GM18951 (cell line): ENCODE data around the gene SYNM.
"Not testable (repeated sequence)": the region's sequence is repeated elsewhere in the genome, so short reads cannot be mapped to it uniquely, and the experiment has no call there.

Experiments used
- POLR2A ChIP-seq: IDR thresholded peaks from 4 replicates; pipeline ENCODE4 v1.6.1; 2011; ENCODE audit warnings: mild to moderate bottlenecking; ENCODE audit not compliant: insufficient read length, insufficient read depth; ENCODE audit errors: extremely low read depth
- in situ Hi-C: fragments of 300-500 bp; cut with MboI; formaldehyde crosslinking; loops from one replicate; pipeline ENCODE4 v1.12.0; 2022; ENCODE audit warnings: low sequenced_read_pairs, mixed read lengths, inconsistent platforms; ENCODE audit not compliant: unreplicated experiment

SYNM gene, protein sequence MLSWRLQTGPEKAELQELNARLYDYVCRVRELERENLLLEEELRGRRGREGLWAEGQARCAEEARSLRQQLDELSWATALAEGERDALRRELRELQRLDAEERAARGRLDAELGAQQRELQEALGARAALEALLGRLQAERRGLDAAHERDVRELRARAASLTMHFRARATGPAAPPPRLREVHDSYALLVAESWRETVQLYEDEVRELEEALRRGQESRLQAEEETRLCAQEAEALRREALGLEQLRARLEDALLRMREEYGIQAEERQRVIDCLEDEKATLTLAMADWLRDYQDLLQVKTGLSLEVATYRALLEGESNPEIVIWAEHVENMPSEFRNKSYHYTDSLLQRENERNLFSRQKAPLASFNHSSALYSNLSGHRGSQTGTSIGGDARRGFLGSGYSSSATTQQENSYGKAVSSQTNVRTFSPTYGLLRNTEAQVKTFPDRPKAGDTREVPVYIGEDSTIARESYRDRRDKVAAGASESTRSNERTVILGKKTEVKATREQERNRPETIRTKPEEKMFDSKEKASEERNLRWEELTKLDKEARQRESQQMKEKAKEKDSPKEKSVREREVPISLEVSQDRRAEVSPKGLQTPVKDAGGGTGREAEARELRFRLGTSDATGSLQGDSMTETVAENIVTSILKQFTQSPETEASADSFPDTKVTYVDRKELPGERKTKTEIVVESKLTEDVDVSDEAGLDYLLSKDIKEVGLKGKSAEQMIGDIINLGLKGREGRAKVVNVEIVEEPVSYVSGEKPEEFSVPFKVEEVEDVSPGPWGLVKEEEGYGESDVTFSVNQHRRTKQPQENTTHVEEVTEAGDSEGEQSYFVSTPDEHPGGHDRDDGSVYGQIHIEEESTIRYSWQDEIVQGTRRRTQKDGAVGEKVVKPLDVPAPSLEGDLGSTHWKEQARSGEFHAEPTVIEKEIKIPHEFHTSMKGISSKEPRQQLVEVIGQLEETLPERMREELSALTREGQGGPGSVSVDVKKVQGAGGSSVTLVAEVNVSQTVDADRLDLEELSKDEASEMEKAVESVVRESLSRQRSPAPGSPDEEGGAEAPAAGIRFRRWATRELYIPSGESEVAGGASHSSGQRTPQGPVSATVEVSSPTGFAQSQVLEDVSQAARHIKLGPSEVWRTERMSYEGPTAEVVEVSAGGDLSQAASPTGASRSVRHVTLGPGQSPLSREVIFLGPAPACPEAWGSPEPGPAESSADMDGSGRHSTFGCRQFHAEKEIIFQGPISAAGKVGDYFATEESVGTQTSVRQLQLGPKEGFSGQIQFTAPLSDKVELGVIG (N-terminal part only)

DNA sequence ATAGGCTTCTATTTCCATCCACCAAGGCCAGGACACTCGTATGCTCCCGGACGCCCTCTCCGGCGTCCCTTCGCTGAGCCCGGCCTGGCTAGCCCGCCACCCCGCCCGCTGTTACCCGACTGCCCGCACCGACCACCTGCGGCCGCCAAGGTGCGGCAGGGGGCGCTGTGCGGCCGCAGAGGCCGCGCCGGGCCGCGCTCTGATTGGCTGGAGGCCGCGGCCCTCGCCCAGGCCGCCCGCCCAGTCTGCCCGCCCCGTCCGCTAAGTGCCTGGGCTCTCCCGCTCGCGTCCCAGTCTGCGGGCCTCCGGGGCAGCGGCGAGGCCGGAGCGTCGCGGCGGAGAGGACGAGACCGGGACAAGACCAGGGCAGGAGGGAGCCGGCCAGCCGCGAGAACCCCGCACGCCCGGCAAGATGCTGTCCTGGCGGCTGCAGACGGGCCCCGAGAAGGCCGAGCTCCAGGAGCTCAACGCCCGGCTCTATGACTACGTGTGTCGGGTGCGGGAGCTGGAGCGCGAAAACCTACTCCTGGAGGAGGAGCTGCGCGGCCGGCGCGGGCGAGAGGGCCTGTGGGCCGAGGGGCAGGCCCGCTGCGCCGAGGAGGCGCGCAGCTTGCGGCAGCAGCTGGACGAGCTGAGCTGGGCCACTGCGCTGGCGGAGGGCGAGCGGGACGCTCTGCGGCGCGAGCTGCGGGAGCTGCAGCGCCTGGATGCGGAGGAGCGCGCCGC lies at the start of gene SYNM:
Gene SYNM, plus strand, starts transcription at position 293 of the 726 bp plus-strand sequence. Its CDS starts 120 bp downstream, at position 413.
- in situ Hi-C loops: no loop called here

DNA sequence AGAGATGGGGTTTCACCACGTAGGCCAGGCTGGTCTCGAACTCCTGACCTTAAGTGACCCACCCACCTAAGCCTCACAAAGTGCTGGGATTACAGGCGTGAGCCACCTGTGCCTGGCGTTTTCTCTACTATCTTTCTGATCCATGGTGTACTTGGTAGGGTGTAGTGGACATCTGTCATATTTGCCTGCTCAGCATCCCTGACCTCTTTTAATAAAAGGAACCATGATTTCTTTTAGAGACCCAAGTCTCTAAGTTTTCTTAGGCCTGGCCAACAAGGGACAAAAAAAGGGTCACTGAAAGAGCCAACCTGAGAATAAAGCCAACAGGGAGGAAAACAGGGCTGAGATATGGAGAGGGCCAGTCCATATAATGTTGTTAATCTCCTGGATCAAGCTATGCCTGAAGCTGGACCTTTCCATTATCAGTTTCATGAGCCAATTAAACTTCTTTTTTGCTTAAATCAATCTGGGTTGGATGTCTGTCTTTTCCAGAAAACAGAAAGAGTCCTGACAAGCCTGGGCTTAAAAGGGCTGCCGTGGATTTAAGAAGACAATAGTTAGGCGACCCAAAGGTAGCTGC lies 49.2 kb upstream of the SYNM start:
- no peak for TF ChIP-seq POLR2A
- in situ Hi-C loops: no loop called here

More for the DNA sequence above, at the start of gene SYNM:
- no peak for TF ChIP-seq POLR2A

DNA sequence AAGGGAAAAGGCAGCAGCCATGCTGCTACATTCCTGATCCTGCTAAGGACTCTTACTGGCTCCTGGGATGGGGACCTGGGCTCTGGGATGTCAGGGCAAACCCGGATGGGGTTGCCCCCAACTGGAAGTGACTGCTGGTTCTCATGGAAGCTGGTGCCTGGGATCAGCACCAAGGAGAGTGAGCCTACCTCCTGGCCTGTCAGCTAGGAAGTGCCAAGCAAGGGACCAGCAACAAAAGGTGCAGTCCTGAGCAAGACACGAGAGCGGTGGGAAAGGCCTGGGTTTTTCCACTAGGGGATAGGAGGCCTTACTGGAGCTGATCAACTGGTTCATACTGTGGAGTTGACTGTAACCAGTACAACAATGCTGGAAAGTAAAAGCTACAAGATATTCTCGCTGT lies 47.9 kb upstream of the SYNM start:
- no peak for TF ChIP-seq POLR2A
- in situ Hi-C loops: no loop called here

DNA sequence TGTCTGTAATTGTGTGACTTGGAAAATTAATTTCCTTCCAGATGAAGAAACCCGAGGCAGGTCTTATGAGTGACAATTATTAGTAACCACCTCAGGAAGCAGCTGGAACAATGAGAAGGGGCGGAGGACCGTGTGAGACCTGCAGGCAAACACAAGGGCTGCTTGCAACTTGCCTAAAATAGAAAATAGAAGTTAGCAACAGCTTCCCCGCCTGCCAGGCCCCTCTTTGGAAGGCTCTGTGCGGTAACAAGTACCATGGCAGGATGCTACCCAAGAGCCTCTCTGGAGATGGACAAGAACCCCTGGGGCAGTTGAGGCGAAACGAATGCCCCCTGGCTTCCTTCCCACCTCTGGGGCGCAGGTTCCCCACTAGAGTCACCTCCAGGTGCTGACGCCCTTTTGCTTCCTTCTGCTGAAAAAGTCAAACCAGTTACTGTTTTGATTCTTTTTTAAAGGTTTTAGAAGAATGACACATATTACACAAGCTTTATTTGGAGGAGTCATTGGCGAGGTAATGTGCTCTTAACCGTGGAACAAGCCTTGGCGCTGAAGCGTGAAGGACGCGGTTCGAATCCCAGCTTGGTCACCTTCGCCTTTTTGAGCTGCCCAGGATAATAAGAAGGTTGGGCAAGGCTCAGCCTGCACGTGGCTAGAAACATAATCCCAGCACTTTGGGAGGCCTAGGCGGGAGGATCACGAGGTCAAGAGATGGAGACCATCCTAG lies 47.0 kb upstream of the SYNM start:
- in situ Hi-C loops: no loop called here
- no peak for TF ChIP-seq POLR2A

DNA sequence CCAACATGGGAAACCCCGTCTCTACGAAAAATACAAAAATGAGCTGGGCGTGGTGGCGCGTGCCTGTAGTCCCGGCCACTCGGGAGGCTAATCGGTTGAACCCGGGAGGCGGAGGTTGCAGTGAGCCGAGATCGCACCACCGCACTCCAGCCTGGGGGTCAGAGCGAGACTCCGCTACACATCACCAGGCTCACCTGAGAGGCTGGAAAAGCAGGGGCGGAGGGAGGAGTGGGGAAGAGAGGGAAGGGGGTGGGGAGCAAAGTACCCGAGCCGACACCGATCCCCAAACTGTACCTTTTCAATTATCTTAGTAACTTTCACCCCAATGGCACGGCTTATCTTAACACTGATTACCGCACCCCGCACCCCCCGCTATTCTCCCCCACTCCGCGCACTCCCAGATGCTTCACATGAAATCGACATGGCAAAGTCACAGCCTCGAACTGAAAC lies 46.4 kb upstream of the SYNM start:
- no peak for TF ChIP-seq POLR2A
- in situ Hi-C loops: no loop called here

DNA sequence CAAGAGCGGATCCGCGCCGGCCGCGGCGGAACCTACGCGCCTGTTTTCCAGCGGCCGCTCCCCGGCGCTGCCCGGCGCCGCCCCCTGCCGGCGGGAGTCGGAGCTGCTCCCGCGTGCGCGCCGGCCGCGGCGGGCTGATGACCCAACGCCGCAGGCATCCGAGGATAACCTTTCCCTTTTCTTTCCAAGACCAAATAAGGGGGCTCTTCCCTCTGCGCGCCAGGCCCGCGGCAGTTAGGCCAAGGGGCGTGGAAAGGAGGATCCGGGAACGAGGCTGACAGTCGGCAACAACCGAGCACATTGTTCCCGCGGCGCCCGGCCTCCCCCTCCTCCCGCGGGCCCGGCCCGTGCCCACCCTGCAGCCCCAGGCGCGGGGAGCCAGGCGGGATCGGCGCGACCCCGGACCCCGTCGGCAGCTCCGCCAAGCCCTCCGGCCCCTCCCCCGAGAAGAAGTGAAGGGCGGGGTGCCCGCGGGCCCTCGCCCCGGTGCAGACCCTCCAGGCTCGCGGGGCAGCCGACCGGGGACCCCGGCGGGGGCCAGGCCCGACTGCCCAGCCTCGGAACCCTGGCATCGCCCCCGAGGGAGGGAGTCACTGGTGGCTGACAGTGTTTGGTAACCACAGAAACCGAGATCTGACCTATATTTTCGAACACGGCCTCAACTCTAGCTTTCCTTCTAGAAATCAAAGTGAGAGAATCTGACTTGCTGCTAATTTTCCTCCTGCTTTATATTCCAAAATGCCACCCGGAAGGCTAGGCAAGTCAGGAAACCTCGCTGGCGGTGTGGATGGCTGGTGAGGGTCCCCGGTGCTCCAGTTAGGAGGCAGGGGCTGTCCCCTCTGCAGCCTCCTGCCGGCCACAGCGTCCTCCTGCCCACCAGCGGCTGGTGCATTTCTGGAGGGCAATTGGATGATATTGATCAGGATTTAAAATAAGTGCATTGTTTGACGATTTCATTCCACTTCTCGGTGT lies 45.6 kb upstream of the SYNM start:
- in situ Hi-C loops: no loop called here
- TF ChIP-seq POLR2A: no peak

DNA sequence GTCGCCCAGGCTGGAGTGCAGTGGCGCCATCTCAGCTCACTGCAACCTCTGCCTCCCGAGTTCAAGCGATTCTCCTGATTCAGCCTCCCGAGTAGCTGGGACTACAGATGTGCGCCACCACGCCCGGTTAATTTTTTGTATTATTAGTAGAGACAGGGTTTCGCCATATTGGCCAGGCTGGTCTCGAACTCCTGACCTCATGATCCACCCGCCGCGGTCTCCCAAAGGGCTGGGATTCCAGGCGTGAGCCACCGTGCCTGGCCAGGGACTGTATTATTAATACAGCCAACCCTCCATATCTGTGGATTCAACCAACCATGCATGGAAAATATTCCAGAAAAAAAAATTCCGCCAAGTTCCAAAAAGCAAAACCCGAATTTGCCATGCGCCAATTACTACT lies 44.7 kb upstream of the SYNM start:
- in situ Hi-C loops: not testable (repeated sequence)

DNA sequence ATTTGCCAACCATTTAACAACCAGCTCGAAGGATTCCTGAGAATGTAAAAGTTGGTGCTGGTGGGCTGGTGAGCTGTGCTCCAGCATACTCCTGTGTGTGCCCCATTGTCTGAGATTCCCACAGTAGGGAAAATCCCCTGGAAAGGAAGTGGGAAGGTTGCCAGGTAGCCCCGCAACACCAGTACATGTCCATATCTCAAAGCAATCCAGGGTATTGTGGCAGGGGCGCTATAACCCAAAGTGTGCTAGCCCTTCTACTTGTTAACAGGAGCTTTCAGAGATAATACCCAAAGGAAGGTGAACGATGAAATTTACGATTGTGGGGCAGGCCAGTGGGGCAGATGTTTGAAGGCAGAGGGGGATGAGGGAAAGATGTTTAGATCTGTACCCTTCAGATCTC lies 42.7 kb upstream of the SYNM start:
- TF ChIP-seq POLR2A: no peak
- in situ Hi-C loops: no loop called here

DNA sequence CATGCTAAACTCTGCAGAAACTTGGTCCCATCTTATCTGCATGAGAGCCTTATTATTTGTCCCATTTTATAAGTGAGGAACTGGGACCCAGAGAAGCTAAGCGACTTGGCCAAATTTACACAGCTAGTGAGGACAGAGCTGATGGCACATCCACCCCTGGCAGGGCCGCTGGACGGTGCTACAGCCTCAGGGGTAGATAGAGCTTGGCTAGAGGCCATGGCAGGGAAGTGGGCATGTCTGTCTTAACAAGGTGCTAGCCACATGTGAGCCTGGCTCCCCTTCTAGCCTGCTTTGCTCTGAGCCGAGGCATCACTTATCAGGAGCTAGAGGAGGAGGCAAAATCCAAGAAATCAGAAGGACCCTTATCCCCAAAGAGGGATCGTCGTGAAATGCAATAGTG lies 36.7 kb upstream of the SYNM start:
- in situ Hi-C loops: no loop called here
- TF ChIP-seq POLR2A: no peak

DNA sequence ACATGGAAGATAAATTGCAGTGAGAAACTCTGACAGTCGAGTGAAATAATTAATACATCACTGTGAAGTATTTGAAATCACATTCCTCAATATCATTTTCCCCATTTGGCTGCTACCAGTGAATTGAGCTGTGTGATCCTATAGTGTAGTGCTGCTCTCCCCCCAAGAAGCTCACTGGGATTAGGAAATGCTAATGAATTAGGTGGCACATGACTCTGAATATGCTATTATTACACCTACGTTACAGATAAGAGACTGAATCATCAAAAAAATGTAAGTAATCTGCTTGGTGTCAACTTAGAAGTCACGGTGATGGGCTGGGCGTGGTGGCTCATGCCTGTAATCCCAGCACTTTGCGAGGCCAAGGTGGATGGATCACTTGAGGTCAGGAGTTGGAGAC lies 34.7 kb upstream of the SYNM start:
- no peak for TF ChIP-seq POLR2A
- in situ Hi-C loops: no loop called here
